Upper lobe of left lung (tissue), 6 donors: ENCODE data around the gene SPRR4. TPM values are rescaled to one million over a fixed set of nuclear protein-coding genes. Genes with fewer than 3 reads are reported as not detected.

Experiments
- ATAC-seq, 2 donors: fragments of 200-7000 bp; cut with Tn5 transposase; one replicate each; pipeline ENCODE4 v1.9.1; 2022; ENCODE audit warnings: mild to moderate bottlenecking in 2 of 2, moderate library complexity in 2 of 2; ENCODE audit not compliant: low FRiP score in 2 of 2
- DNase-seq, 2 donors: peaks; one replicate each; pipeline ENCODE4 v3.0.0-alpha.2; 2019 to 2020
- H3K27ac ChIP-seq, 4 donors: fragments of 200-600 bp; sonication (generic); one replicate each; pipeline ENCODE4 v1.5.1; 2016 to 2019
- H3K27me3 ChIP-seq, 4 donors: fragments of 200-600 bp; sonication (generic); one replicate each; pipeline ENCODE4 v1.5.1; 2017 to 2019
- H3K36me3 ChIP-seq, 4 donors: fragments of 200-600 bp; sonication (generic); one replicate each; pipeline ENCODE4 v1.5.1; 2016 to 2019
- H3K4me1 ChIP-seq, 4 donors: fragments of 200-600 bp; sonication (generic); one replicate each; pipeline ENCODE4 v1.5.1; 2018 to 2019
- H3K4me3 ChIP-seq, 4 donors: fragments of 200-600 bp; sonication (generic); one replicate each; pipeline ENCODE4 v1.5.1; 2017 to 2019; ENCODE audit warnings: mild to moderate bottlenecking in 2 of 4, moderate library complexity in 1 of 4
- H3K9me3 ChIP-seq, 4 donors: fragments of 200-600 bp; sonication (generic); one replicate each; pipeline ENCODE4 v1.5.1; 2018 to 2019
- EP300 ChIP-seq, 4 donors: sonication (generic); formaldehyde crosslinking; IDR thresholded peaks; one replicate each; pipeline ENCODE4 v1.5.1; 2017; ENCODE audit warnings: antibody characterized with exemption in 4 of 4, control low read depth in 2 of 4
- POLR2A ChIP-seq, 4 donors: fragments of 450-650 bp; IDR thresholded peaks; one replicate each; pipeline ENCODE4 v1.5.1; 2016 to 2017; ENCODE audit warnings: antibody characterized with exemption in 4 of 4, mild to moderate bottlenecking in 2 of 4
- POLR2AphosphoS5 ChIP-seq, 2 donors: sonication (generic); formaldehyde crosslinking; IDR thresholded peaks; one replicate each; pipeline ENCODE4 v1.5.1; 2017; ENCODE audit warnings: antibody characterized with exemption in 2 of 2
- WGBS, 2 donors: methylation state at CpG; one replicate each; pipeline ENCODE4 v1.1.5; 2017 to 2018; 5-methylcytosine and 5-hydroxymethylcytosine counted together
- total RNA-seq, 6 donors: library from RNA; depleted of rRNA in 4 of 6; stranded (reverse); fragments of >200 nt in 4 of 6; gene quantifications; one replicate each; pipeline versions ENCODE4 v1.1.0 to v1.2.1, GENCODE V29; 2016 to 2021
- TF ChIP-seq, protein P1 (sequence below), 6 experiments: fragments of 450-650 bp in 4 of 6; fragments of 200-600 bp in 2 of 6; sonication (generic) in 2 of 6; IDR thresholded peaks; one replicate each; pipeline ENCODE4 v1.5.1; 2016 to 2019; ENCODE audit warnings: antibody characterized with exemption in 6 of 6
- donor health status: DM: no; HTN: no; CAD: no; lungs with moderate emphysema.
- donor health status: DM: no; HTN: yes; CAD: no; lungs with severe emphysema.

The SPRR4 gene
- total RNA-seq, 6 donors from 2014 or later, result not detected

DNA sequence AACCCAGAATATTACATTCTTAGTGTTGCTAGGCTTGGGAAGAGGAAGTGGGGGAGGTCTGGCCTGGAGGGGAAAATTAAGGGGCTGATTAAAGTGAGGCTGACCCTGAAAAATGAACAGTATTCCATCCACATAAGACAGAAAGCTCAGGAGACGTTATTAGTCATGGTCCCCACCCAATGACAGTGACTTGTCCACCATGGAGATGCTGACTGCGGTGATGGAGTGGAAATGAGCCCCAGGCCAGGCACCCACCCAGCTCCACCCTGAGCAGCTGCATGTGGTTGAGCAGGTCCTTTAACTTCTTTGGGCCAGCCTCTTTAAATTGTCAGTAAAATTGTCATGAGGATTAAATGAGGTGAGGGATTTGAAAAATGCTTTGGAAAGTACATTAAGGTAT, 1.4 kb upstream of the SPRR4 start:
- Histone ChIP-seq H3K4me3 (no peak overlapping the region), H3K27ac (no peak overlapping the region), H3K9me3 (no peaks in the 10 kb centered on the region), H3K27me3 (no peaks in the 10 kb centered on the region), H3K4me1 (no peaks in the 10 kb centered on the region), H3K36me3 (no peaks in the 10 kb centered on the region)
- no peak for TF ChIP-seq POLR2A (IDR thresholded peaks at IDR 0.05)
- no peak for TF ChIP-seq EP300 (IDR thresholded peaks at IDR 0.05)
- TF ChIP-seq, protein P1, sequence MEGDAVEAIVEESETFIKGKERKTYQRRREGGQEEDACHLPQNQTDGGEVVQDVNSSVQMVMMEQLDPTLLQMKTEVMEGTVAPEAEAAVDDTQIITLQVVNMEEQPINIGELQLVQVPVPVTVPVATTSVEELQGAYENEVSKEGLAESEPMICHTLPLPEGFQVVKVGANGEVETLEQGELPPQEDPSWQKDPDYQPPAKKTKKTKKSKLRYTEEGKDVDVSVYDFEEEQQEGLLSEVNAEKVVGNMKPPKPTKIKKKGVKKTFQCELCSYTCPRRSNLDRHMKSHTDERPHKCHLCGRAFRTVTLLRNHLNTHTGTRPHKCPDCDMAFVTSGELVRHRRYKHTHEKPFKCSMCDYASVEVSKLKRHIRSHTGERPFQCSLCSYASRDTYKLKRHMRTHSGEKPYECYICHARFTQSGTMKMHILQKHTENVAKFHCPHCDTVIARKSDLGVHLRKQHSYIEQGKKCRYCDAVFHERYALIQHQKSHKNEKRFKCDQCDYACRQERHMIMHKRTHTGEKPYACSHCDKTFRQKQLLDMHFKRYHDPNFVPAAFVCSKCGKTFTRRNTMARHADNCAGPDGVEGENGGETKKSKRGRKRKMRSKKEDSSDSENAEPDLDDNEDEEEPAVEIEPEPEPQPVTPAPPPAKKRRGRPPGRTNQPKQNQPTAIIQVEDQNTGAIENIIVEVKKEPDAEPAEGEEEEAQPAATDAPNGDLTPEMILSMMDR (IDR thresholded peaks at IDR 0.05), result no peak
- TF ChIP-seq POLR2AphosphoS5 (IDR thresholded peaks at IDR 0.05), result no peak
- ATAC-seq, result no peak
- whole genome bisulfite sequencing, 2 donors, result 78 to 81% methylated on average over 2 of the region's 2 CpGs
- no peak for DNase-seq

DNA sequence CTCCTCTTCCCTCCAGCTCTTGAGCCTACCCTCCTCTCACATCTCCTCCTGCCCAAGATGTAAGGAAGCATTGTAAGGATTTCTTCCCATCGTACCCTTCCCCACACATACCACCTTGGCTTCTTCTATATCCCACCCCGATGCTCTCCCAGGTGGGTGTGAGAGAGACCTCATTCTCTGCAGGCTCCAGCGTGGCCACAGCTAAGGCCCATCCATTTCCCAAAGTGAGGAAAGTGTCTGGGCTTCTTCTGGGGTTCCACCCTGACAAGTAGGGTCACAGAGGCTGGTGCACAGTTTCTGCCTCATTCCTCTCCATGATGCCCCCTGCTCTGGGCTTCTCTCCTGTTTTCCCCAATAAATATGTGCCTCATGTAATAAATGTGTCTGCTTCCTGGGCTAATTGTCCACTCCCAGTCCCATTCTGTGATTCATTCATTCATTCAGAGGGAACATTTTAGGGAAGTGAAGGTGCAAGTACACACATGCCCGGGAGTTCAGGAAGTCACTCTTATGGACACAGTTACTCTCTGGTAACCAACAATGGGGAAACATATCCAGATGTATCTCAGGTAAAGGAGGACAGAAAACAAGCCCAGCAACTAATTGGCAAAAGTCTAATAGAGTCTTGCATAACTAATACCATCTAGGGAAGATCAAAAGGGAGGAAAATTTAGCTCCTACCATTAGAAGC, 1.9 kb downstream of the SPRR4 start:
- TF ChIP-seq POLR2A (IDR thresholded peaks at IDR 0.05), result no peak
- no peak for TF ChIP-seq POLR2AphosphoS5 (IDR thresholded peaks at IDR 0.05)
- TF ChIP-seq EP300 (IDR thresholded peaks at IDR 0.05), result no peak
- TF ChIP-seq, protein P1 (IDR thresholded peaks at IDR 0.05), result no peak
- ATAC-seq, result no peak
- no peak overlapping the region for H3K27ac ChIP-seq

DNA sequence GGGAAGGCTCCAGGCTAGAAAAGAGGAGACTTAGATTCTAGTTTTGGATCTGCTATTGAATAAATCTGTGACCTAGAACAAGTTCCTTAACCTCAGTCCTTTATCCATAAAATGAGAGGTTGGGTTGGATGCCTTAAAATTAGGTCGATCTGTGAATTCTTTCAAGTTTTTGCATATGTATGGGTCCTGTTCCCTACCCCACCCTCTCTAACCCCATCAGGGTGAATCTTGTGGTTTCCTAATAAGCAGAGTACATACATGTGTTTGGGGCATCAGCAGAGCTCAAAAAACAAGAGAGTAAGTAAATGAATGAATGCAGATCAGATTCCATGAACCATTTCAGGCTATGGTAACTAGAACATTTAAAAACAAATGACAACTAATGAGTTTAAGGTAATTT, 6.2 kb downstream of the SPRR4 start:
- ATAC-seq (no peak), DNase-seq (no peak)
- H3K27me3 ChIP-seq, result no peaks in the 10 kb centered on the region
- no peak overlapping the region for H3K4me3 ChIP-seq
- H3K9me3 ChIP-seq, result no peaks in the 10 kb centered on the region
- TF ChIP-seq, protein P1 (IDR thresholded peaks at IDR 0.05), result no peak
- TF ChIP-seq EP300 (IDR thresholded peaks at IDR 0.05), result no peak
- TF ChIP-seq POLR2A (IDR thresholded peaks at IDR 0.05), result no peak
- no peaks in the 10 kb centered on the region for H3K36me3 ChIP-seq
- no peak overlapping the region for H3K27ac ChIP-seq
- WGBS, 2 donors, result 59 to 93% methylated on average over 1 of the region's 1 CpG
- H3K4me1 ChIP-seq, result no peaks in the 10 kb centered on the region

More for the DNA sequence above, 1.9 kb downstream of the SPRR4 start:
- Histone ChIP-seq H3K4me1 (no peaks in the 10 kb centered on the region), H3K36me3 (no peaks in the 10 kb centered on the region), H3K27me3 (no peaks in the 10 kb centered on the region), H3K9me3 (no peaks in the 10 kb centered on the region), H3K4me3 (no peak overlapping the region)
- DNase-seq, result no peak
- WGBS, 2 donors, result 77 to 80% methylated on average over 4 of the region's 4 CpGs

DNA sequence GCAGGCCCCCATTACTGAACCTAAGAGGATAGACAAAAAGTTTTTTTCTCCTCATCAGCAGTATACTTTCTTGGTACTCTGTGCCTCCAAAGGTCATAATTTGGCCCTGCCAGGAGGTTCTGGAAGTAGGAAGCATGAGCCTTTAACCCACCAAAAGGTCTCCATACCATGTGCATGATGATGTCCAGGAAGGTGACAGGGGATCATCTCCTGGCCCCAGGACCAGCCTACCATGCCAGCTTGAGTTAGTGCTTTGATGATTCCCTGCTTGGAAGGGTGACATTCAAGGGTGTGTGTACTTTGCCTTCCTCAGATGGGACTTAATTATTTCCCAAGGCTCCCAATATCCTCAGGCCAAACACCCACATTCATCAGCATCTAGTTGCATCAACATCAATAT, 7.2 kb downstream of the SPRR4 start:
- Histone ChIP-seq H3K4me3 (no peak overlapping the region), H3K4me1 (no peaks in the 10 kb centered on the region), H3K27me3 (no peaks in the 10 kb centered on the region), H3K27ac (no peak overlapping the region), H3K36me3 (no peaks in the 10 kb centered on the region), H3K9me3 (no peaks in the 10 kb centered on the region)
- DNase-seq, result no peak
- ATAC-seq, result no peak
- TF ChIP-seq POLR2AphosphoS5 (IDR thresholded peaks at IDR 0.05), result no peak
- no peak for TF ChIP-seq EP300 (IDR thresholded peaks at IDR 0.05)
- TF ChIP-seq, protein P1 (IDR thresholded peaks at IDR 0.05), result no peak
- TF ChIP-seq POLR2A (IDR thresholded peaks at IDR 0.05), result no peak

DNA sequence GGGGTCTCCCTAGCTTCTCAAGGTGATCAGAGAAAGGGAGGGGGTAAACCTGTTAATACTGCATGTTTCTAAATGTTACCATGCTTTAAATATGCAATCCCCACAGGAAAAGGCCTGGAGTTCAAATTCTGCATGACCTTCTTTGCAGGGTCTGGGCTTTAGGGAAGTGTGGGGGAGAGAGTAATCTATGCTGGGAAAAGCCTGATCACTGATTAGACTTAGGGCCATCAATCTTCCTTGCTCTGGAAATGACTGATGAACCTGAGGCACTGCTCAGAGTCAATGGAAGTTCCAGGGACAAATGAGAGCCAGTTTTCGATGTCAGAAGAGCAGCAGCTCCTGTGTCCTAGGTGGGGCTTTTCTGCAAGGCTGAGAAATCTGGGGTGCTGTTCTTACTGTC, 10.2 kb downstream of the SPRR4 start:
- DNase-seq, result no peak
- no peak overlapping the region for H3K4me3 ChIP-seq
- ATAC-seq, result no peak
- no peaks in the 10 kb centered on the region for H3K4me1 ChIP-seq
- no peaks in the 10 kb centered on the region for H3K27me3 ChIP-seq
- no peaks in the 10 kb centered on the region for H3K9me3 ChIP-seq
- H3K36me3 ChIP-seq, result no peaks in the 10 kb centered on the region
- TF ChIP-seq, protein P1 (IDR thresholded peaks at IDR 0.05), result no peak
- TF ChIP-seq POLR2A (IDR thresholded peaks at IDR 0.05), result no peak
- no peak for TF ChIP-seq EP300 (IDR thresholded peaks at IDR 0.05)
- no peak for TF ChIP-seq POLR2AphosphoS5 (IDR thresholded peaks at IDR 0.05)
- no peak overlapping the region for H3K27ac ChIP-seq
- WGBS, 2 donors, result 57 to 68% methylated on average over 1 of the region's 1 CpG
